HL-60 (cell line): ENCODE measurements around the gene SENP8.

Source experiments
- DNase-seq, 2 experiments: peaks; one replicate each; pipeline ENCODE4 v3.0.0-alpha.2; 2010 to 2020; ENCODE audit warnings: low read depth in 1 of 2, low spot score in 1 of 2
- H3K27ac ChIP-seq: fragments of 250-450 bp; sonication (Bioruptor Pico); replicated peaks from 2 replicates; pipeline ENCODE4 v1.5.1; 2020; ENCODE audit warnings: mild to moderate bottlenecking, moderate library complexity
- H3K27me3 ChIP-seq: fragments of 250-450 bp; sonication (Bioruptor Pico); 2 replicates; pipeline ENCODE4 v1.5.1; 2021; ENCODE audit warnings: mild to moderate bottlenecking, moderate library complexity; ENCODE audit not compliant: insufficient read depth, poor library complexity, severe bottlenecking
- H3K4me3 ChIP-seq: replicated peaks from 2 replicates; pipeline ENCODE4 v1.5.1; 2011; ENCODE audit warnings: mild to moderate bottlenecking, control low read depth, low read length; ENCODE audit not compliant: insufficient read depth
- CTCF ChIP-seq: IDR thresholded peaks from one replicate; pipeline ENCODE4 v1.5.1; 2011; ENCODE audit warnings: low read length, control low read depth, inconsistent platforms; ENCODE audit not compliant: insufficient read depth
- GABPA ChIP-seq: IDR thresholded peaks from 2 replicates; pipeline ENCODE4 v1.6.1; 2012; ENCODE audit warnings: low read depth
- POLR2AphosphoS5 ChIP-seq: IDR thresholded peaks from 2 replicates; pipeline ENCODE4 v1.6.1; 2012; ENCODE audit warnings: low read depth
- REST ChIP-seq: IDR thresholded peaks from 2 replicates; pipeline ENCODE4 v1.6.1; 2012; ENCODE audit warnings: low read depth; ENCODE audit not compliant: insufficient replicate concordance
- SPI1 ChIP-seq: IDR thresholded peaks from 2 replicates; pipeline ENCODE4 v1.6.1; 2012; ENCODE audit warnings: low read depth, mild to moderate bottlenecking, borderline replicate concordance

Gene SENP8

GRCh38 chr15:72130272-72130671 lies 12.1 kb downstream of the SENP8 start:
- Histone ChIP-seq H3K27me3 (no peaks in the 10 kb centered on the region), H3K4me3 (no peak overlapping the region)
- TF ChIP-seq CTCF = no peak
- no peak for TF ChIP-seq REST
- no peak for TF ChIP-seq POLR2AphosphoS5
- TF ChIP-seq SPI1 = no peak

GRCh38 chr15:72131922-72132321 lies 13.7 kb downstream of the SENP8 start:
- no peak for DNase-seq
- no peaks in the 10 kb centered on the region for H3K27me3 ChIP-seq
- H3K4me3 ChIP-seq = no peak overlapping the region
- no peak overlapping the region for H3K27ac ChIP-seq
- TF ChIP-seq POLR2AphosphoS5 = no peak

More at GRCh38 chr15:72130272-72130671, 12.1 kb downstream of the SENP8 start:
- H3K27ac ChIP-seq = no peak overlapping the region
- no peak for DNase-seq

- TF ChIP-seq CTCF (no peak), GABPA (no peak), REST (no peak), POLR2AphosphoS5 (no peak), SPI1 (no peak)
- Histone ChIP-seq H3K4me3 (no peak overlapping the region), H3K27me3 (no peaks in the 10 kb centered on the region), H3K27ac (no peak overlapping the region)
- DNase-seq = no peak
Observed at GRCh38 chr15:72133211-72133610, 15.0 kb downstream of the SENP8 start.

GRCh38 chr15:72135719-72136118 lies 17.5 kb downstream of the SENP8 start:
- DNase-seq = no peak
- Histone ChIP-seq H3K27me3 (no peaks in the 10 kb centered on the region), H3K4me3 (no peak overlapping the region), H3K27ac (no peak overlapping the region)
- TF ChIP-seq POLR2AphosphoS5 (no peak), SPI1 (no peak), CTCF (no peak), GABPA (no peak), REST (no peak)
